RCC 7860 (cell line): ENCODE results near the gene ADGRF3.
A peak's percentile ranks its signal among the peaks of the same experiment; 100 is the strongest.
"Not testable (repeated sequence)": the region's sequence is repeated elsewhere in the genome, so short reads cannot be mapped to it uniquely, and the experiment has no call there.

ENCODE experiments used
- DNase-seq: peaks from one replicate; pipeline ENCODE4 v3.0.0-alpha.2; 2015; ENCODE audit warnings: low spot score
- FAIRE-seq: peaks from 2 replicates; lab custom pipeline; 2012; peaks lifted over from hg19 to GRCh38; lab: Jason Lieb, UNC

Gene ADGRF3, protein sequence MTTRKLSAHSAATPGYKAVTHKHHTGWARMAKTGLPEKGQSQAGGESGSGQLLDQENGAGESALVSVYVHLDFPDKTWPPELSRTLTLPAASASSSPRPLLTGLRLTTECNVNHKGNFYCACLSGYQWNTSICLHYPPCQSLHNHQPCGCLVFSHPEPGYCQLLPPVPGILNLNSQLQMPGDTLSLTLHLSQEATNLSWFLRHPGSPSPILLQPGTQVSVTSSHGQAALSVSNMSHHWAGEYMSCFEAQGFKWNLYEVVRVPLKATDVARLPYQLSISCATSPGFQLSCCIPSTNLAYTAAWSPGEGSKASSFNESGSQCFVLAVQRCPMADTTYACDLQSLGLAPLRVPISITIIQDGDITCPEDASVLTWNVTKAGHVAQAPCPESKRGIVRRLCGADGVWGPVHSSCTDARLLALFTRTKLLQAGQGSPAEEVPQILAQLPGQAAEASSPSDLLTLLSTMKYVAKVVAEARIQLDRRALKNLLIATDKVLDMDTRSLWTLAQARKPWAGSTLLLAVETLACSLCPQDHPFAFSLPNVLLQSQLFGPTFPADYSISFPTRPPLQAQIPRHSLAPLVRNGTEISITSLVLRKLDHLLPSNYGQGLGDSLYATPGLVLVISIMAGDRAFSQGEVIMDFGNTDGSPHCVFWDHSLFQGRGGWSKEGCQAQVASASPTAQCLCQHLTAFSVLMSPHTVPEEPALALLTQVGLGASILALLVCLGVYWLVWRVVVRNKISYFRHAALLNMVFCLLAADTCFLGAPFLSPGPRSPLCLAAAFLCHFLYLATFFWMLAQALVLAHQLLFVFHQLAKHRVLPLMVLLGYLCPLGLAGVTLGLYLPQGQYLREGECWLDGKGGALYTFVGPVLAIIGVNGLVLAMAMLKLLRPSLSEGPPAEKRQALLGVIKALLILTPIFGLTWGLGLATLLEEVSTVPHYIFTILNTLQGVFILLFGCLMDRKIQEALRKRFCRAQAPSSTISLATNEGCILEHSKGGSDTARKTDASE

DNA sequence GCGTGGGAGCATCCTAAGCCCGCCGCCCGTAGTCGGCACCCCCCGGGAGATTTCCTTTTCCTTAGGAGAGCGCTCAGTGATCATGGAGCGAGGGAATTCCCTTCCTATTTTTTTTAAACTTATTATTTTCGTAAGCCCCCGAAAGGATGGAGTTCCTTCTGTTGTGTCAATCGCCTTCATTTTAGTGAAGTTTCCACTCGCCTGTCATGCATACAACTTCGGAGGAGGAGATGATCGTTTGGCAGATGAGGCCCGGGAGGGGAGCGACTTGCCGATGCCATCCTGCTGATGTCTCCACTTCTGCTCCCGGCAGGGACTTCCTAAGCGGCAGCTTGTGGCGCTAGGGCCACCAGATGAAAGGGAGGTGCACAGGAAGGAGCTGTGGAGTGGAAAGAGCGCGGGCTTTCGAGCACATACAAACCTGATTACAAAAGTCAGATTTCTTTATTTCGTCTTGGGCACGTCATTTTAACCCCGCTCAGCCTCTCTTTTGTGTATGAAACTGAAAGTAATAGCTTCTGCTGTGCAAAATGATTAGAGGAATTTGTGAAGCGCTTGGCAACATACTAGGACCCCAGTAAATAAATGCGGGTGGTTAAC is at the start of gene ADGRF3:
TSS of gene ADGRF3 (minus strand) at position 336 of the 600 bp plus-strand sequence. CDS start 555 bp downstream, outside the sequence.
- no peak for FAIRE-seq
- DNase-seq = peak; percentile 55

DNA sequence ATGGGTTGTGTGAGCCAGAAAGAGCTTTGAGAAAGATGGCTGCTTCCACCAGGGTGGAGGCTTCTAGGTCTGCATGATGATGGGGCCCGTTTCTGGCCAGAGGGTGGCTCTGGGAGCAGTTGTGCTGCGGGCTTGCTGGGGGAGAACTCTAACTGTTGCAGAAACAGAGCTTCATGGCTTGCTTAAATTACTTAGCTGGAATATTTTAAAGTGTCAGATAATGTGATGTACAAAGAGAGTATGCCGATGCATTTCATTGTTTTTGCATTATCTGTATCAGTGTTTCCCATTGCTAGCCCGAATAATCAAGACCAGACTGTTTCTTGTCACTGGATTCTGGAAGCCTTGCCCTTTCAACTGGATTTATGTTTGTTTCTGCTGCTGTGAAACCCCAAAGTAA is 48.8 kb upstream of the ADGRF3 start:
- FAIRE-seq = no peak

DNA sequence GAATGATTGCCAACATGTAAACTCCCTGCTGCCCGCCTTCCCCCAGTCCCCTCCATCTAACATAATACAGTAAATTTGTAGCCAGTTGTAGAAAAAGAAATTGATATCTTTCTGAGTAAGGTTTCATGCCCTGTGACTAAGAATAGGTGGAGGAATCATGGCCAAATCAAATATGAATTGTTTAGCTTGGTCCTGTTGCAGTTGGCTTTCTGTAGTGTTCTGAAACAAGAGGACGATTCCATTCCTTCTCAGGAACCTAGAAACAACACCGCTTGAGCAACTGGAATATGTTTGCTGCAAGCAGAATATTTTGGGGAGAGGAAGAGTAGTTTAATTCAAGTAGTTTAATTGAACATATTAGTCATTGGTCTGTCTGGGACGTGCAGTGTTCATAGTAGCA is 48.1 kb upstream of the ADGRF3 start:
- DNase-seq = no peak
- FAIRE-seq = no peak

More for the DNA sequence above, 48.8 kb upstream of the ADGRF3 start:
- no peak for DNase-seq

DNA sequence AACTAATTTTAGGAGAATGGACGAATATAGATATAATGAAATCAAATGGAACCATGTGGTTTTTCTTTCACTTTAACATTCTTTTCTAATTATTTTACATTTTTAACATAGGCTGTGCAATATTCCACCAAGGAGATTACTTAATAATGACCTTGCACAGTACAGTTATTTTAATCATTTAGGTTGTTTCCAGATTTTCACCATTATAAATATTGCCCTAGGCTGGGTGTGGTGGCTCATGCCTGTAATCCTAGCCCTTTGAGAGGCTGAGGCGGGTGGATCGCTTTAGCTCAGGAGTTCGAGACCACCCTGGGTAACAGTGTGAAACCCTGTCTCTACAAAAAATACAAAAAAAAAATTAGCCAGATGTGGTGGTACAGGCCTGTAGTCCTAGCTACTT is 40.6 kb upstream of the ADGRF3 start:
- DNase-seq (no peak), FAIRE-seq (no peak)

DNA sequence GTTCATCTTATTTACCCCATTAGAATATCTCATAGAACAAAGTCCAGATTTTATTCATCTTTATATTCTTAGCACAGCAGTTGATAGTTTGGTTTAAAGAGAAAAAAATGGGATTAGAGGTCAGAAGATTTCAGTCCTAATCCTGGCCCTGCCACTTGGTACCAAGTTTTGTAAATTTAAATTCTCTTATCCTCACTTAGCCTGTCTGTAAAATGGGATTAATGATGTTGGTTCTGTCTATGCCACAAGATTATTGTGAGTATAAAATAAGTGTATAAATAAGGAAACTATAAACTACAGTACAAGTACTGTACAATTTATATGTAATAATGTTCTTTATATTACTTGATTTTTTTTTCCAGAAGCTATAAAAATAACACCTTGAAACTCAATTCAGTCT is 38.0 kb upstream of the ADGRF3 start:
- DNase-seq (no peak), FAIRE-seq (no peak)

DNA sequence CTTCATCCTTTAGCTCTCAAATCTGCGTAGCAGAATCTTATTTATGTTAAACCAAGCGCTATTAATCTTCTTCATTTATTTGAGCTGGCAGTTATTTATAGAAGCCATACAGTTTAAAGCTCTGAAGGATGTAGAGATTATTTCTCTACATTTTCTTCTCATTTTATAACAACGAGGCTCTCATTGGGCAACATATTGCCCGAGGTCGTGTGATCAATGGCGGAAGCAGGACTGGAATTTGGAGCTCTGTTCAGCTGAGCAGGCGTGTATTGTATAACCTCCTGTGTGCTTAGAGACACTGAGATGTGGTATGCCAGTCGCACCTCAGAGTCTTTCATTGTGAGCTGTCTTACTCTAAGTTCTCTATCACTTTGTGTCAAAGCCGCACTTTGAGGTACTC is 37.6 kb upstream of the ADGRF3 start:
- no peak for FAIRE-seq
- no peak for DNase-seq

DNA sequence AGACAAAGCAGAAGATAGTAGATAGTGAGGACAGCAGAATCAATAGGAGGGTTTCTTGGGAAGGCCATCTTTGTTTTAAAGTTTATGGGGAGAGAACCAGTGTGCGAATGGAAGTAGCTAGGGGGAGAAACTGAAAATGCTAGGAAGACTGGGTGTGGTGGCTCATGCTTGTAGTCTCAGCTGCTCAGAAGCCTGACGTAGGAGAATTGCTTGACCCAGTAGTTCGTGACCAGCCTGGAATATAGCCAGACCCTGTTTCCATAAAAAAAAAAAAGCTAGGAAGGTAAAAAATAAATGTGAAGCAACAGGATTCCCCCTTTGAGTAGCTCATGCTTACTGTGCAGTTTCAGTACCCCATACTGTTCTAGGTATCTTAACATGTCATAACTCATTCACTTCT is 36.0 kb upstream of the ADGRF3 start:
- DNase-seq (no peak), FAIRE-seq (no peak)

DNA sequence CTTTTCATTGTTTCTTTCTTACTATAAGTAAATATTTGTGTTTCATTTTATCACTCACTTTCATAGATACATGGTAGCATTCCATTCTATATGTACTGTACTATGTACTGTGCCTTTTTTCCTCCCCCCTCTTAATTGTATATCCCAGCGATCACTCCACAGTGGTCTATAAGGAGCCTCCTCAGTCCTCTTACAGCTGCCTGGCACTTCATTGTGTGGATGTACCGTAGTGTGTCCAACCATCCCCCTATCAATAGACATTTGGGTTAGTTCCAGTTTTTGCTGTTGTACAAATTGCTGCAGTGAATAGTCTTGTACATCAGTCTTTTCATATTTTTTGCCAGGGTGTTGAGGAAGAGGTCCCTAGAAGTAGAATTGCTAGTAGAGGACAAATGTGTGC is 33.7 kb upstream of the ADGRF3 start:
- no peak for DNase-seq
- no peak for FAIRE-seq

DNA sequence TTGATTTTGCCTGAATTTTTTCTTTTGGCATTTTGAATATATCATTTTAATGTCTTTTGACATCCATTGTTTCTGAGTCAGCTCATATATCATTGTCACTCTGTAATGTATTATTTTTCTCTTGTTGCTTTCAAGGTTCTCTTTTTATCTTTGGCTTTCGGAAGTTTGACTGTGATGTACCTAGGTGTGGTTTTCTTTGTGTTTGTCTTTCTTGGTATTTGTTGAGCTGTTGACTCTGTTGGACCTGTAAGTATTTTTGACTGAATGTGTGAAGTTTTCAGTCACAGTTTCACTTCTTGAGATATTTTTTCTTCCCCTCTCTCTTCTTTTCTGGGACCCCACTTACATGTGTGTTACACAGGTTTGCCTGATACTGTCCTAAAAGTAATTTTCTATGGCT is 30.2 kb upstream of the ADGRF3 start:
- FAIRE-seq = no peak
- no peak for DNase-seq

DNA sequence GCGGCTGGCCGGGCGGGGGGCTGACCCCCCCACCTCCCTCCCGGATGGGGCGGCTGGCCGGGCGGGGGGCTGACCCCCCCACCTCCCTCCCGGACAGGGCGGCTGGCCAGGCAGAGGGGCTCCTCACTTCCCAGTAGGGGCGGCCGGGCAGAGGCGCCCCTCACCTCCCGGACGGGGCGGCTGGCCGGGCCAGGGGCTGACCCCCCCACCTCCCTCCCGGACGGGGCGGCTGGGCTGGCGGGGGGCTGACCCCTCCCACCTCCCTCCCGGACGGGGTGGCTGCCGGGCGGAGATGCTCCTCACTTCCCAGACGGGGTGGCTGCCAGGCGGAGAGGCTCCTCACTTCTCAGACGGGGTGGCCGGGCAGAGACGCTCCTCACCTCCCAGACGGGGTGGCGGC is 24.3 kb upstream of the ADGRF3 start:
- not testable (repeated sequence) for DNase-seq, FAIRE-seq

DNA sequence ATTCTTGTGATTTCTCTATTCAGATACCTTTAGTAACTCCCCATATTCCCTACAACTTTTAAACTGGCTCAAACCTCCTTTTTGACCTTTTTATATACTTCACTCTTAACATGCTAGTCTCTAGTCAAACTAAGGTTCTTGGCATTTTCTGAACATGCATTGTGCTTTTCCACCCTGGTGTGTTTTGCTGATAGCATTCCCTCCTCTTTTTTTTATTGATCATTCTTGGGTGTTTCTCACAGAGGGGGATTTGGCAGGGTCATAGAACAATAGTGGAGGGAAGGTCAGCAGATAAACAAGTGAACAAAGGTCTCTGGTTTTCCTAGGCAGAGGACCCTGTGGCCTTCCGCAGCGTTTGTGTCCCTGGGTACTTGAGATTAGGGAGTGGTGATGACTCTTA is 23.1 kb upstream of the ADGRF3 start:
- not testable (repeated sequence) for FAIRE-seq

DNA sequence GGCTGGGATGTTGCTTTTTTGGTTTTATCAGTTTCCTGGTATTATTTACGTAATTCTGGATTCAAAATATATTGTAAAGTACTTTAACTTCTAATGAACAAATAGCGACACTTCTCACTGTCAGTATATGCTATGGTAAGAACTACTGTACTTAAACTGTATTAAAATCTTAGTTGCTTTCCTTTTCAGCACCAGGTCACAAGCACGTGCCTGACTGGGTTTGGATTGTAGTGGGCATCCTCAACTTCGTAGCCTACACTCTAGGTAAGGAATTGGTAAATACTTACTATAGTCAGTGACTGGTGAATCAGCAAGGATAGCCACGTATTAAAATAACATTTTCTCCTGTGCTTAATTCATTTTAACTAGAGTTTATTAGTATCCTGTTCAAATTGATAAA is 20.4 kb upstream of the ADGRF3 start:
- DNase-seq (no peak), FAIRE-seq (no peak)

More for the DNA sequence above, 23.1 kb upstream of the ADGRF3 start:
- DNase-seq = not testable (repeated sequence)

DNA sequence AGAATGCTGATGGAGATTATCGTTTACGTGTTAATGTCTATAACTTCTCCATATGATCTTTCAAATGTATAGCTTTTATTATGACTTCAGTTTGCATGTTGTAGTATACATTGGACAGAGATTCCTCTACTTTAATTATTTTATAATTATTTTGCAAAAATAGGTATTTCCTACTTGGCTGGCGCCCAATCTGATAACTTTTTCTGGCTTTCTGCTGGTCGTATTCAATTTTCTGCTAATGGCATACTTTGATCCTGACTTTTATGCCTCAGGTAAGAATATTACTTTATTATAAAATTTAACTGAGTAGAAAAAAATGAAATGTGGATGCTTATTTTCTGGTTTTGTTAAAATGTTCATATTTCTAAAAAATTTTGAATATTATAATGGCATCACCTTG is 18.1 kb upstream of the ADGRF3 start:
- DNase-seq (no peak), FAIRE-seq (no peak)

DNA sequence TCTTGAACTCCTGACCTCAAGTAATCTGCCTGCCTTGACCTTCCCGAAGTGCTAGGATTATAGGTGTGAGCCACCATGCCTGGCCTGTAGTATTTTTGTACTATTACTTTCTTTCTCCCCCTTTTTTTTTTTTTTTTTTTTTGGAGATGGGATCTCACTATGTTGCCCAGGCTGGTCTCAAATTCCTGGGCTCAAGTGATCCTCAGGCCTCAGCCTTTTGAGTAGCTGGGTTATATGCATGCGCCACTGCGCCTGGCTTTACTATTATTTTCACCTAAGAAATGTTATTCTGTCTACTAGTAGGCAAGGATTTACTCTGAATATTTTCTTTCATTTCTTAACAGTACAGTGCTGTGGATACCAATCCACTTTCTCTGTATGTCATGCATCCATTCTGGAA is 17.4 kb upstream of the ADGRF3 start:
- DNase-seq (no peak), FAIRE-seq (no peak)

DNA sequence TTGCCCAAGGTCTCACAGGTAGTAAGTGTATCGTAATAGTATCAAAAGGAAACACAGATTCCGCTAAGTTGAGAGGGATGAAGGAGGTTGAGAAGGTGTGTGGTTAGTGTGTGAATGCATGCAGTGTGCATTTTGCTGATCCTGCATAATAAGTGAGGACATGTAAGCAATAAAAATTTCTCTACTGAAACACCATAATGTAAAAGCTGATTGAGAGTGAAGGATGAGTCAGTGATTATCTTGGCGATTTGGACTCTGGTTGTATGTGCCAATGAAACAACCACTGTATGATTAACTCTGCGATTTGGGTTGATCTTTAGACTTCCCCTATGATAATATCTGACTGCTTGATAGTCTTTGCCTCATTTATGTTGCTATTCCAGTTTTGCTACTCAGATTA is 16.7 kb upstream of the ADGRF3 start:
- peak; percentile 45 for FAIRE-seq
- DNase-seq = no peak

DNA sequence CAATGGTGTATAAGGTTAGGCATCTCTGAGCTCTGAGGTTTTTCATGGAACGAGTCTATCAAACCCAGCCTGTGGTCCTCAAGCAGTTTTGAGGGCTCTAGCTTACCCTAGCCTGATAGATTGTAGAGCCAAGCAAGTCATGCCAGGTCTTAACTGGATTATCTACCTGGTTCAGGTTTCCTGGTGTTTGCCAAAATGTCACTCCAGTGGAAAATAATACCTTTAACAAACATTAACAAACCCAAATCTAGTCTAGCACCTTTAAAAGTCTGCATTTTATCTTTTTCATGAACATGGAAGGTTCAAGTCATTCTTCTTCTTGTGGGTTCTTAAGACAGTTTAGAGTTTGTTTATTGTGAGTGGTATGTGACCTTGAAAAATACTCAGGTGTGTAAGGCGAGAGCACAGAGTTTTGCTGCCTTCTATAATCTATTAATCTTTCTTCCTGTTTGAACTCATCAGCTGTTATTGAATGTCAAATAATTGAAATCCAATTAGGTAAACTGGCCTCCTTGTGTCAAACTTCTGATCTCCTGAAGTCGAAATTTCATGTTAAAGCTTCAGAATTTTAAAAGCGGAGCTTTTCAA is 13.4 kb upstream of the ADGRF3 start:
- DNase-seq (no peak), FAIRE-seq (no peak)

DNA sequence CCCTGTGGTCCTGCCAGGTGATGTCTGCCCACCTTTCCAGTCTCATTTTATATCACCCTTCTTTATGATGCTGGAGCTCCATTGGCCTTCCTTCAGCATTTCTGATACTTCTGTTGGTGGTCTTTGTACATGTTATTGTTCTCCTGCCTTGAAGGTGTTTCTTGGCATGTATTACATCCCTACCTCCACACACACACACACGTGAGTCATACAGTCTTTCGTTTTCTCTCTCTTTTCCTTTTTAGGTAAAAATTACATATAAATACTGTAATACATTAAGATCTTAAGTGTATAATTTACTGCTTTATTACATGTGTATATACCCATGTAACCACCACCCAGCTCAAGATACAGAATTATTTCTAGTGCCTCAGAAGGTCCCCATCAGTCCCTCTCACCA is 10.2 kb upstream of the ADGRF3 start:
- FAIRE-seq (no peak), DNase-seq (no peak)

DNA sequence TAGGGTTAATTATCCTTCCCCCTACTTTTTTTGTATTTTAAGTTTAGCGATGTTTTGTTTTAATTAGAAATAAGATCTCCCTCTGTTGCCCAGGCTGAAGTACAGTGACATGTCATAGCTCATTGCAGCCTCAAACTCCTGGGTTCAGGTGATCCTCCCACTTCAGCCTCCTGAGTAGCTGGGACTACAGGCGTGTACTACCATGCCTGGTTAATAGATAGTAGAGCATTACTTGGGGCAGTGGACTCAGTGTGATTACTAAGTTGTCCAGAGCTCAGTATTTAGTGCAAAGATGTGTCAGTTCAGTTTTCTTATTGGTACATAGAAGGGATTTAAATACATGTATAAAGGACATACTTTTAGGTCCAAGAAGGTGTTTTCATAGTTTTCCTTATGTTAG is 9.5 kb upstream of the ADGRF3 start:
- FAIRE-seq = no peak
- DNase-seq = no peak

DNA sequence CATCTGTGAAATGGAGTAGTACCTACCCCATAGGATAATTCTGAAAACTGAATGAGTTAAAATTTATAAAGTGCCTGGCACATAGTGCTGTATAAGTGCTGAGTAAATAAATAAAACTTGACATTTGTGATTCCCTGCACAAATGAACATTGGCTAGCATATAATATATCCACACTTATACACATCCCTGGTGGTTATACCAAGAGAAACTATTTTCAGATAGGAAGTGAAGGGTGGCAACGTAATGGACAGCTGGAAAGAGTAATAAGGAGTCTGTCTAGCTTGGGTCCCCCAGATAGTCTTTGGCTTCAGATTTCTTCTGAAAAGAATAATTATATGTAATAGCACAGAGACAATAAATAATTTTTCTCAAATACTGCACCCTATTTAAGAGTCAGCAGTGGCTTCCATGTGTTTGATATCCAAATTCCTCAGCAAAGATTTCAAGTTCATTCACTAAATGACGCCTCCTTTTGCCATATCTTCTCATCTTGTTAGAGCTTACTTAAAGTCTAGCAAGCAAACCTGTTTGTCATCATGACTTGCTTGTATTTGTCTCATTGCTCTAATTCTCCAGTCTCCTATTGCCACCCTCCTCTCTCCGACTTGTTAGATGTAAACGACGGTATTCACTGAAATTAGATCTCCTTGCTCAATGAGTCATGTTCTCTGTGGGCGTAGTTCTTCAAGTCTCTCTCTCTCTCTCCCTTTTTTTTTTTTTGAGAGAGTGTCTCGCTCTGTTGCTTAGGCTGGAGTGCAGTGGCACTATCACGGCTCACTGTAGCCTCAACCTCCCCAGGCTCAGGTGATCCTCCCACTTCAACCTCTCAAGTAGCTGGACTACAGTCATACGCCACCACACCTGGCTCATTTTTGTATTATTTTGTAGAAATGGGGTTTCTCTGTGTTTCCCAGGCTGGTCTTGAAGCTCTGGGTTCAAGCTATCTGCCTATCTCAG is 8.7 kb upstream of the ADGRF3 start:
- FAIRE-seq = peak; percentile 87

DNA sequence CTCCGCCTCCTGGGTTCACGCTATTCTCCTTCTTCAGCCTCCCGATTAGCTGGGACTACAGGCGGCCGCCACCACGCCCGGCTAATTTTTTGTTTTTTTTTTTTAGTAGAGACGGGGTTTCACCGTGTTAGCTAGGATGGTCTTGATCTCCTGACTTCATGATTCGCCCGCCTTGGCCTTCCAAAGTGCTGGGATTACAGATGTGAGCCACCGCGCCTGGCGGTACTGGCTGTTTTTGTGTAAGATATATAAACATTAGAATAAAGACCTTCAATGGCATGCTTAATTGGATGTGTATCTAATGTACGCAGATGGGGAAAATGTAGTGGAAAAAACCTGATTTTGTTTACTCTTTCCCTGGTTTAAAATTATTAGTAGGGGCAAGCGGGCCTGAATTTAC is 7.9 kb upstream of the ADGRF3 start:
- DNase-seq, FAIRE-seq: not testable (repeated sequence)

More for the DNA sequence above, 8.7 kb upstream of the ADGRF3 start:
- DNase-seq = peak; percentile 66
